Measurements from ENCODE around the gene CLSTN2. TPM values are rescaled to one million over a fixed set of nuclear protein-coding genes. Genes with fewer than 3 reads are reported as not detected.

Gene CLSTN2
- polyA plus RNA-seq, 1 experiment: 0.04 TPM

DNA sequence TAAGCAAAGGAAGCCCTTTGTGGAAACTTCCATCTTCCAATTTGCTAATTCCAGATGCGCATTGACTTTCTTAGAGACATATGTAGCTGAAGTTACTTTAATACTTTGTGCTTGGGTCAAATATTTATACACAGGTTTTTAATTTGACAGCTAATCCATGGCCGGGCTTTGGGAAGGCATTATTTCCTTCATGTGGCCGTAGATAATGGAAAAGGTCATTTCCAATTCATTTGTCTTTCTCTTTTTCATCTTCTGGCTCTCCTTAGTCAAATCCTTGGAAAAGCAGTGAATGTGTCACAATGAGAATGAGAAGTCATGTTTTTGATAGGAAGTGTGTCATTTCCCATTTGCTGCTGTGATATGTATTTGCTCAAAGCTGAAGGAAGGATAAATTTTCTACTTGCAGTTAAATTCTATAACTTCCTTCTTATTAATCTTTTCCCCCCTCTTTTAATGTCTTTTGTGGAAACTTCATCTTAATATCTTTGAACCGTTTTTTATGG lies 323.3 kb downstream of the CLSTN2 start:
- Histone ChIP-seq H3K27ac (ENCODE audit: low read depth, low read length) (no peak overlapping the region), H3K9me3 (ENCODE audit: control insufficient read depth, insufficient read depth, low read length) (no peaks in the 10 kb centered on the region), H3K4me3 (ENCODE audit: low read depth, low read length) (no peak overlapping the region), H3K27me3 (ENCODE audit: control insufficient read depth, insufficient read depth, low read length) (no peaks in the 10 kb centered on the region)
- TF ChIP-seq, protein P1, sequence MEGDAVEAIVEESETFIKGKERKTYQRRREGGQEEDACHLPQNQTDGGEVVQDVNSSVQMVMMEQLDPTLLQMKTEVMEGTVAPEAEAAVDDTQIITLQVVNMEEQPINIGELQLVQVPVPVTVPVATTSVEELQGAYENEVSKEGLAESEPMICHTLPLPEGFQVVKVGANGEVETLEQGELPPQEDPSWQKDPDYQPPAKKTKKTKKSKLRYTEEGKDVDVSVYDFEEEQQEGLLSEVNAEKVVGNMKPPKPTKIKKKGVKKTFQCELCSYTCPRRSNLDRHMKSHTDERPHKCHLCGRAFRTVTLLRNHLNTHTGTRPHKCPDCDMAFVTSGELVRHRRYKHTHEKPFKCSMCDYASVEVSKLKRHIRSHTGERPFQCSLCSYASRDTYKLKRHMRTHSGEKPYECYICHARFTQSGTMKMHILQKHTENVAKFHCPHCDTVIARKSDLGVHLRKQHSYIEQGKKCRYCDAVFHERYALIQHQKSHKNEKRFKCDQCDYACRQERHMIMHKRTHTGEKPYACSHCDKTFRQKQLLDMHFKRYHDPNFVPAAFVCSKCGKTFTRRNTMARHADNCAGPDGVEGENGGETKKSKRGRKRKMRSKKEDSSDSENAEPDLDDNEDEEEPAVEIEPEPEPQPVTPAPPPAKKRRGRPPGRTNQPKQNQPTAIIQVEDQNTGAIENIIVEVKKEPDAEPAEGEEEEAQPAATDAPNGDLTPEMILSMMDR (IDR thresholded peaks at IDR 0.05; ENCODE audit: low read depth, low read length): no peak
- no peak for DNase-seq (ENCODE audit: low read depth, low spot score)
- POLR2A ChIA-PET: no interaction called here
- CTCF ChIA-PET: no interaction called here

DNA sequence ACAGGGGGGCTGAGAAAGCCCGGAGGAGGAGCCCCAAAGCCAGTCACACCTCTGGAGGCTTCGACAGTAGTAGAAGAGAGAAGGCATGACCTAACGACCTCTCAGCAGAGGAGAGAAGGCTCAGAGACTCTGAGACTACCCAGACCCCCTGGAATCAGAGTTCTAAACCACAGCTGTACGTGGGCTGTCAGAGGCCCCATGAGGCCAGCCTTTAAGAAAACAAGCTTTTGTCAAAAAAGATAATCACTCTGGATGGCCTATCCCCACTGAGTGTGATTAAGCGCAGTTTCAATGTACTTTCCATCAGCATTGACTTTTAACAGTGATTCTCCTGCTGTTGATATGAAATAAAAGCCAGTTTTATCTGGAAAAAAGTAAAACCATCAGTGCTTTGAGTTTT lies 330.3 kb downstream of the CLSTN2 start:
- ChIA-PET POLR2A (no interaction called here), CTCF (no interaction called here)
- H3K4me3 ChIP-seq (ENCODE audit: low read depth, low read length): no peak overlapping the region
- no peak for DNase-seq (ENCODE audit: low read depth, low spot score)
- TF ChIP-seq, protein P1 (IDR thresholded peaks at IDR 0.05; ENCODE audit: low read depth, low read length): no peak
- no peak overlapping the region for H3K27ac ChIP-seq (ENCODE audit: low read depth, low read length)
- no peaks in the 10 kb centered on the region for H3K9me3 ChIP-seq (ENCODE audit: control insufficient read depth, insufficient read depth, low read length)
- no peaks in the 10 kb centered on the region for H3K27me3 ChIP-seq (ENCODE audit: control insufficient read depth, insufficient read depth, low read length)

DNA sequence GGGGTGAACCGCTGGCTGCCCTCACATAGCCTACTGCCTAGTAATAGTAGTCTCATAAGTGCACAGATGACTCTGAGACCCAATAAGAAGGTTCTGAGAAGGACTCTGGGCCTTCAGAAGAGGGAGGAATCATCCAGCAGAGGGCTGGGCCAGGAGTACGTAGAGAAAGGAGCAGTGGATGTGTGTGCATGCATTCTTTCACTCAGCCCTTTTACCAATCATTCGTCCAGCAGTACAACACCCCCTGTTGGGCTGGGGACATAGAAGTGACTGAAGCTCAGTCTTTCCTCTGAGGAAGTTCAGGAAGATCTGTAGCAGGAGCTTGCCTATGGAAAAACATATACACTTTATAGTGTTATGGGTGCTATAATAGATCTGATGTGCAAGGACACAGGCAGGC lies 333.1 kb downstream of the CLSTN2 start:
- no peak for DNase-seq (ENCODE audit: low read depth, low spot score)
- Histone ChIP-seq H3K27ac (ENCODE audit: low read depth, low read length) (no peak overlapping the region), H3K9me3 (ENCODE audit: control insufficient read depth, insufficient read depth, low read length) (no peaks in the 10 kb centered on the region), H3K27me3 (ENCODE audit: control insufficient read depth, insufficient read depth, low read length) (no peaks in the 10 kb centered on the region), H3K4me3 (ENCODE audit: low read depth, low read length) (no peak overlapping the region)
- ChIA-PET CTCF (no interaction called here), POLR2A (no interaction called here)
- TF ChIP-seq, protein P1 (IDR thresholded peaks at IDR 0.05; ENCODE audit: low read depth, low read length): no peak

DNA sequence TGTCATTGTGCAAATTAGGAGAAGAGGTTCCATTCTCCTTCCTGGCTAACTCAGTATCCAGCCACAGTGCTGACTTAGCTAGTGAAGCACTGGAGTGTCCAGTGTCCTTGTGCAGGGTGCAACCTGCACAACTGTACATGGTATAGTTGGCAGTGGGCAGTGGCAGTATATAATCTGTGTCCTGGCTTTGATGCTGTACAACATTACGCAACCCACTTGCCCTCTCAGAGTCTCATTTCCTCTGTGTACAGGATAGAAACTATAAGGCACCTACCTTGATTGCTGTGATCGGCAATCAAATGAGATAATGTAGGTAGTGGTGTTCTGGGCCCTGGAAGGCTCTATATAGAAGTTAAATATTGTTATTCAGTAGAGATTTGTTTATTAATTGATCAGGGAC lies 333.6 kb downstream of the CLSTN2 start:
- Histone ChIP-seq H3K27ac (ENCODE audit: low read depth, low read length) (no peak overlapping the region), H3K9me3 (ENCODE audit: control insufficient read depth, insufficient read depth, low read length) (no peaks in the 10 kb centered on the region), H3K4me3 (ENCODE audit: low read depth, low read length) (no peak overlapping the region), H3K27me3 (ENCODE audit: control insufficient read depth, insufficient read depth, low read length) (no peaks in the 10 kb centered on the region)
- TF ChIP-seq, protein P1 (IDR thresholded peaks at IDR 0.05; ENCODE audit: low read depth, low read length): no peak
- no peak for DNase-seq (ENCODE audit: low read depth, low spot score)
- CTCF ChIA-PET: no interaction called here
- POLR2A ChIA-PET: no interaction called here

DNA sequence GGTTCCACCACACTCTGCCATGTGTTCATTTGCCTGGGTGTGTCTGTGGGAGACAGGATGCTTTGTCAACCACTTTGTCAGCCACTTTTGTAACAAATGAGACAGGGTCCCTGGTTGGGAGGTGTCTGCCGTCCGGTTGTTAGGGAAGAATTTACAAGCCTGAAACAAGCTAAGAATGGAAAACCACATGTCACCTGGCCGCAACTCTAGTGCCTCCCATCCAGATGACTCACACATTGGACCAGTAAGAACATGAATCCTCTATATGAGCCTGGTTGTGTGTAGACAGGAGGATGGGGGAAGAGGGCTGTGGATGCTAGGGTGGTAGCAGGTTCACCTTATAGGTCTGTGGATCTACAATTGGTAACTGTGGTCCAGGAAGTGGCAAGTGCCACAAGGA lies 335.3 kb downstream of the CLSTN2 start:
- Histone ChIP-seq H3K4me3 (ENCODE audit: low read depth, low read length) (no peak overlapping the region), H3K27ac (ENCODE audit: low read depth, low read length) (no peak overlapping the region), H3K27me3 (ENCODE audit: control insufficient read depth, insufficient read depth, low read length) (no peaks in the 10 kb centered on the region), H3K9me3 (ENCODE audit: control insufficient read depth, insufficient read depth, low read length) (no peaks in the 10 kb centered on the region)
- no peak for DNase-seq (ENCODE audit: low read depth, low spot score)
- ChIA-PET POLR2A (no interaction called here), CTCF (no interaction called here)
- TF ChIP-seq, protein P1 (IDR thresholded peaks at IDR 0.05; ENCODE audit: low read depth, low read length): no peak
